Measurements from ENCODE around the gene KCTD7.
"Not testable (repeated sequence)": the region's sequence is repeated elsewhere in the genome, so short reads cannot be mapped to it uniquely, and the experiment has no call there.

KCTD7 gene

GRCh38 chr7:66653719-66654274 is 25.1 kb downstream of the KCTD7 start:
- DNase-seq (ENCODE audit: low read depth in 1 of 2, low spot score in 1 of 2), result not testable (repeated sequence)

GRCh38 chr7:66654275-66655112 is 25.8 kb downstream of the KCTD7 start:
- peak; percentile 92 to 96 for DNase-seq (ENCODE audit: low read depth in 1 of 2, low spot score in 1 of 2)

- not testable (repeated sequence) for DNase-seq (ENCODE audit: low read depth in 1 of 2, low spot score in 1 of 2)
Observed at GRCh38 chr7:66655113-66655806, 26.6 kb downstream of the KCTD7 start.

- not testable (repeated sequence) for DNase-seq (ENCODE audit: low read depth in 1 of 2, low spot score in 1 of 2)
Observed at GRCh38 chr7:66655826-66656485, 27.3 kb downstream of the KCTD7 start.

- no peak for DNase-seq (ENCODE audit: low read depth in 1 of 2, low spot score in 1 of 2)
Observed at GRCh38 chr7:66657798-66658197, 29.1 kb downstream of the KCTD7 start.

- no peak for DNase-seq (ENCODE audit: low read depth in 1 of 2, low spot score in 1 of 2)
Observed at GRCh38 chr7:66662646-66663264, 34.1 kb downstream of the KCTD7 start.

GRCh38 chr7:66664590-66665293 is 36.1 kb downstream of the KCTD7 start:
- DNase-seq (ENCODE audit: low read depth in 1 of 2, low spot score in 1 of 2), result no peak

GRCh38 chr7:66666313-66666952 is 37.8 kb downstream of the KCTD7 start:
- no peak for DNase-seq (ENCODE audit: low read depth in 1 of 2, low spot score in 1 of 2)

- no peak for DNase-seq (ENCODE audit: low read depth in 1 of 2, low spot score in 1 of 2)
Observed at GRCh38 chr7:66667023-66667728, 38.5 kb downstream of the KCTD7 start.

- DNase-seq (ENCODE audit: low read depth in 1 of 2, low spot score in 1 of 2), result no peak
Observed at GRCh38 chr7:66668112-66668511, 39.4 kb downstream of the KCTD7 start.

GRCh38 chr7:66668677-66669076 is 40.0 kb downstream of the KCTD7 start:
- no peak for DNase-seq (ENCODE audit: low read depth in 1 of 2, low spot score in 1 of 2)

- no peak for DNase-seq (ENCODE audit: low read depth in 1 of 2, low spot score in 1 of 2)
Observed at GRCh38 chr7:66669088-66669487, 40.4 kb downstream of the KCTD7 start.

GRCh38 chr7:66669496-66669895 is 40.8 kb downstream of the KCTD7 start:
- DNase-seq (ENCODE audit: low read depth in 1 of 2, low spot score in 1 of 2), result no peak

GRCh38 chr7:66671034-66671433 is 42.4 kb downstream of the KCTD7 start:
- no peak for DNase-seq (ENCODE audit: low read depth in 1 of 2, low spot score in 1 of 2)

GRCh38 chr7:66671486-66671885 is 42.8 kb downstream of the KCTD7 start:
- not testable (repeated sequence) for DNase-seq (ENCODE audit: low read depth in 1 of 2, low spot score in 1 of 2)

GRCh38 chr7:66672432-66673123 is 43.9 kb downstream of the KCTD7 start:
- not testable (repeated sequence) for DNase-seq (ENCODE audit: low read depth in 1 of 2, low spot score in 1 of 2)

GRCh38 chr7:66673124-66673640 is 44.5 kb downstream of the KCTD7 start:
- DNase-seq (ENCODE audit: low read depth in 1 of 2, low spot score in 1 of 2), result not testable (repeated sequence)

GRCh38 chr7:66679633-66680244 is 51.1 kb downstream of the KCTD7 start:
- DNase-seq (ENCODE audit: low read depth in 1 of 2, low spot score in 1 of 2), result no peak

All from activated T-helper 1 cell treated with anti-CD3 and anti-CD28 coated beads, Interleukin-2, amount 50 U/mL, for 16 hours (primary cell).